Keratinocyte (primary cell): ENCODE results near the gene HCAR3.
"Not testable (repeated sequence)": the region's sequence is repeated elsewhere in the genome, so short reads cannot be mapped to it uniquely, and the experiment has no call there.

Experiments
- CTCF ChIP-seq, 3 experiments: IDR thresholded peaks in 1 of 3; conservative IDR thresholded peaks in 1 of 3; optimal IDR thresholded peaks in 1 of 3; 2 replicates in 2 of 3; 3 replicates in 1 of 3; pipeline versions ENCODE3 to v1.5.1; 2011; ENCODE audit warnings: low read length in 3 of 3, mild to moderate bottlenecking in 3 of 3, moderate library complexity in 2 of 3, control low read depth in 1 of 3, inconsistent platforms in 1 of 3; ENCODE audit not compliant: insufficient read depth in 2 of 3; ENCODE audit errors: extremely low read depth in 1 of 3
- EZH2 ChIP-seq: IDR thresholded peaks from one replicate; pipeline ENCODE4 v1.6.1; 2012; ENCODE audit warnings: inconsistent platforms, mild to moderate bottlenecking, low read length, moderate library complexity

- TF ChIP-seq CTCF (optimal IDR thresholded peaks at IDR 0.05 in 1 of 3, IDR thresholded peaks at IDR 0.05 in 1 of 3, conservative IDR thresholded peaks at IDR 0.05 in 1 of 3; ENCODE audit: extremely low read depth in 1 of 3, insufficient read depth in 2 of 3, low read length in 3 of 3); EZH2: not testable (repeated sequence)
Measured at GRCh38 chr12:122703841-122704240, 12.8 kb downstream of the HCAR3 start.
